H9 (cell line): ENCODE data around the gene L1CAM. TPM values are rescaled to one million over a fixed set of nuclear protein-coding genes. Genes with fewer than 3 reads are reported as not detected.

Source experiments
- DNase-seq: peaks from one replicate; pipeline ENCODE4 v3.0.0-alpha.2; 2017
- H2AFZ ChIP-seq: one replicate; pipeline ENCODE4 v1.6.1; 2013; ENCODE audit warnings: mild to moderate bottlenecking, low read length, control low read depth, moderate library complexity
- H2AK5ac ChIP-seq: 2 replicates; pipeline ENCODE4 v1.6.1; 2013; ENCODE audit warnings: low read length, control low read depth, mixed read lengths; ENCODE audit not compliant: insufficient read length
- H2BK120ac ChIP-seq: one replicate; pipeline ENCODE4 v1.6.1; 2013; ENCODE audit warnings: low read depth, mild to moderate bottlenecking, low read length, control low read depth, inconsistent platforms; ENCODE audit not compliant: poor library complexity, severe bottlenecking
- H2BK12ac ChIP-seq: 2 replicates; pipeline ENCODE4 v1.6.1; 2013; ENCODE audit warnings: low read length, control low read depth, mixed read lengths, low read depth; ENCODE audit not compliant: insufficient read length
- H2BK15ac ChIP-seq: 2 replicates; pipeline ENCODE4 v1.6.1; 2013; ENCODE audit warnings: low read depth, low read length, control low read depth
- H2BK20ac ChIP-seq: one replicate; pipeline ENCODE4 v1.6.1; 2013; ENCODE audit warnings: low read depth, mild to moderate bottlenecking, low read length, control low read depth, inconsistent platforms; ENCODE audit not compliant: poor library complexity, severe bottlenecking
- H2BK5ac ChIP-seq: 2 replicates; pipeline ENCODE4 v1.6.1; 2013; ENCODE audit warnings: low read length, control low read depth, mixed read lengths; ENCODE audit not compliant: insufficient read length
- H3K14ac ChIP-seq: 2 replicates; pipeline ENCODE4 v1.6.1; 2013; ENCODE audit warnings: low read length, control low read depth; ENCODE audit not compliant: insufficient read depth
- H3K18ac ChIP-seq: 2 replicates; pipeline ENCODE4 v1.6.1; 2013; ENCODE audit warnings: low read depth, mild to moderate bottlenecking, mixed read lengths, low read length, control low read depth; ENCODE audit not compliant: insufficient read length
- H3K23ac ChIP-seq: 2 replicates; pipeline ENCODE4 v1.6.1; 2013; ENCODE audit warnings: low read length, control low read depth, mixed read lengths, low read depth; ENCODE audit not compliant: insufficient read length
- H3K23me2 ChIP-seq: 2 replicates; pipeline ENCODE4 v1.6.1; 2013; ENCODE audit warnings: low read depth, mild to moderate bottlenecking, mixed read lengths, low read length, control low read depth; ENCODE audit not compliant: insufficient read length, poor library complexity, severe bottlenecking
- H3K27ac ChIP-seq: 2 replicates; pipeline ENCODE4 v1.5.1; 2013; ENCODE audit warnings: low read length, control low read depth, mixed read lengths, low read depth; ENCODE audit not compliant: insufficient read length
- H3K27me3 ChIP-seq: 2 replicates; pipeline ENCODE4 v1.6.1; 2013; ENCODE audit warnings: low read length, control low read depth, inconsistent platforms; ENCODE audit not compliant: insufficient read depth
- H3K4ac ChIP-seq: 2 replicates; pipeline ENCODE4 v1.6.1; 2013; ENCODE audit warnings: low read depth, mild to moderate bottlenecking, control low read depth, inconsistent platforms, low read length, moderate library complexity
- H3K4me1 ChIP-seq: 2 replicates; pipeline ENCODE4 v1.6.1; 2013; ENCODE audit warnings: low read length, control low read depth, inconsistent platforms; ENCODE audit not compliant: insufficient read depth
- H3K4me2 ChIP-seq: 2 replicates; pipeline ENCODE4 v1.6.1; 2013; ENCODE audit warnings: low read length, control low read depth, mixed read lengths; ENCODE audit not compliant: insufficient read length, insufficient read depth
- H3K56ac ChIP-seq: 2 replicates; pipeline ENCODE4 v1.6.1; 2013; ENCODE audit warnings: low read depth, mild to moderate bottlenecking, mixed read lengths, low read length, control low read depth; ENCODE audit not compliant: insufficient read length
- H3K79me1 ChIP-seq: 2 replicates; pipeline ENCODE4 v1.6.1; 2013; ENCODE audit warnings: low read depth, mild to moderate bottlenecking, moderate library complexity, low read length, control low read depth, inconsistent platforms; ENCODE audit not compliant: insufficient read depth, poor library complexity, severe bottlenecking
- H3K79me2 ChIP-seq: 2 replicates; pipeline ENCODE4 v1.6.1; 2013; ENCODE audit warnings: low read length, control low read depth, inconsistent platforms; ENCODE audit not compliant: insufficient read depth
- H3K9ac ChIP-seq: 2 replicates; pipeline ENCODE4 v1.6.1; 2013; ENCODE audit warnings: low read length, control low read depth, mixed read lengths; ENCODE audit not compliant: insufficient read length; ENCODE audit errors: extremely low read depth
- H3K9me3 ChIP-seq: one replicate; pipeline ENCODE4 v1.6.1; 2013; ENCODE audit warnings: low read depth, low read length, inconsistent platforms; ENCODE audit not compliant: control insufficient read depth
- H3T11ph ChIP-seq: one replicate; pipeline ENCODE4 v1.6.1; 2013; ENCODE audit warnings: mild to moderate bottlenecking, low read length, control low read depth, inconsistent platforms
- H4K20me1 ChIP-seq: one replicate; pipeline ENCODE4 v1.6.1; 2013; ENCODE audit not compliant: control insufficient read depth, insufficient read length, insufficient read depth
- H4K5ac ChIP-seq: 2 replicates; pipeline ENCODE4 v1.6.1; 2013; ENCODE audit warnings: low read depth, mild to moderate bottlenecking, mixed read lengths, low read length, control low read depth; ENCODE audit not compliant: insufficient read length
- H4K8ac ChIP-seq: replicated peaks from 2 replicates; pipeline ENCODE4 v1.6.1; 2013; ENCODE audit warnings: low read length, control low read depth, mixed read lengths, low read depth; ENCODE audit not compliant: insufficient read length
- H4K91ac ChIP-seq: 2 replicates; pipeline ENCODE4 v1.6.1; 2013; ENCODE audit warnings: low read depth, mild to moderate bottlenecking, moderate library complexity, mixed read lengths, low read length, control low read depth; ENCODE audit not compliant: insufficient read length
- H3K27ac Mint-ChIP-seq, 3 experiments: 2 replicates in 2 of 3; 3 replicates in 1 of 3; pipeline ENCODE4 v1.8.0; 2020 to 2021; ENCODE audit warnings: mixed read lengths in 3 of 3, mild to moderate bottlenecking in 1 of 3, moderate library complexity in 1 of 3
- H3K27me3 Mint-ChIP-seq: 2 replicates; pipeline ENCODE4 v1.8.0; 2021; ENCODE audit warnings: low read depth, mild to moderate bottlenecking, moderate library complexity, mixed read lengths
- H3K36me3 Mint-ChIP-seq, 3 experiments: 2 replicates in 2 of 3; 3 replicates in 1 of 3; pipeline ENCODE4 v1.8.0; 2020 to 2021; ENCODE audit warnings: low read depth in 3 of 3, mixed read lengths in 3 of 3; ENCODE audit not compliant: insufficient read depth in 1 of 3
- H3K4me1 Mint-ChIP-seq, 2 experiments: 2 replicates each; pipeline ENCODE4 v1.8.0; 2020; ENCODE audit warnings: mixed read lengths in 2 of 2
- H3K4me3 Mint-ChIP-seq, 2 experiments: 2 replicates in 1 of 2; 3 replicates in 1 of 2; pipeline ENCODE4 v1.8.0; 2020 to 2021; ENCODE audit warnings: mild to moderate bottlenecking in 2 of 2, mixed read lengths in 2 of 2, moderate library complexity in 1 of 2
- H3K9me3 Mint-ChIP-seq, 2 experiments: 2 replicates in 1 of 2; 3 replicates in 1 of 2; pipeline ENCODE4 v1.8.0; 2020; ENCODE audit warnings: mild to moderate bottlenecking in 2 of 2, mixed read lengths in 2 of 2, moderate library complexity in 1 of 2
- CTCF ChIP-seq: fragments of 200-600 bp; sonication (generic); conservative IDR thresholded peaks from 3 replicates; pipeline ENCODE4 v1.8.0; 2021; ENCODE audit warnings: antibody characterized with exemption, mild to moderate bottlenecking
- WGBS: extraction: QIAGEN DNeasy Blood & Tissue Kit; methylation state at CpG from one replicate; pipeline ENCODE4 v1.1.7; 2013; ENCODE audit warnings: missing lambda C conversion rate, low lambda C conversion rate, mixed read lengths; ENCODE audit not compliant: insufficient read length; ENCODE audit errors: extremely low coverage; 5-methylcytosine and 5-hydroxymethylcytosine counted together
- total RNA-seq: library from RNA; stranded (reverse); gene quantifications from 2 replicates; pipeline ENCODE4 v1.2.1, GENCODE V29; 2021

The L1CAM gene
- total RNA-seq, 1 experiment from 2014 or later = 22.7 TPM

DNA sequence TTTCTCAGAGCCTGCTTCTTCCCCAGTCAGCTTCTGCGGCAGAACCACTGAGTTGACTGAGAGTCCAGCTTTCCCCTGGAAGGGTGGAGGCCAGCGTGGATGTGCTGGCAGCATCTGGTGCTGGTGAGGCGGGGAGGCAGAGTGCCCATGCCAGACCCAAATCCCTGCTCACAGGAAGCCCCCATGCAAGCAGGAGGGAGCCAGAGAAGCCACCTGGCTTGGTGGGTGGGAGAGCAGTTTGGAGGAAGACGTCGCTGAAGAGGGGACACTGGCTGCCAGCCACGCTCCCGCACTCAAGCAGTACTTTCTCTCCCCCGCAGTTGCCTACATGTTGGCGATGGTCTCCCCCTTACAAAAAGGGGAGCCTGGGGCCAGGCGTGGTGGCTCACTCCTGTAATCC is 61.6 kb downstream of the L1CAM start:
- Histone ChIP-seq H2AFZ (no peak overlapping the region), H2AK5ac (no peak overlapping the region), H2BK120ac (no peak overlapping the region), H4K8ac (no peak overlapping the region), H2BK20ac (no peak overlapping the region), H3K9ac (no peak overlapping the region), H3K56ac (no peak overlapping the region), H3K79me2 (peaks cover 48% of the 10 kb centered on the region; the same call in 1 of the 2 replicates), H3K4me1 (peaks cover 3% of the 10 kb centered on the region; the same call in 1 of the 2 replicates), H2BK15ac (no peak overlapping the region), H3K27ac (no peak overlapping the region), H3K79me1 (no peaks in the 10 kb centered on the region), H3T11ph (no peak overlapping the region), H2BK12ac (no peak overlapping the region), H3K18ac (no peak overlapping the region), H3K4ac (no peak overlapping the region), H3K23ac (no peak overlapping the region), H4K20me1 (no peaks in the 10 kb centered on the region), H3K23me2 (peaks cover 5% of the 10 kb centered on the region), H3K4me2 (no peak overlapping the region), H3K14ac (no peak overlapping the region), H3K9me3 (peaks cover 10% of the 10 kb centered on the region), H4K5ac (no peak overlapping the region), H3K27me3 (no peaks in the 10 kb centered on the region), H2BK5ac (no peak overlapping the region), H4K91ac (no peak overlapping the region)
- no peaks in the 10 kb centered on the region; the same call in 1 of the 2 replicates for H3K27me3 Mint-ChIP-seq
- peaks cover 40 to 43% of the 10 kb centered on the region in 2 experiments for H3K4me1 Mint-ChIP-seq
- TF ChIP-seq CTCF = no peak
- no peak overlapping the region for H3K27ac Mint-ChIP-seq
- no peak for DNase-seq
- H3K4me3 Mint-ChIP-seq = no peak overlapping the region
- no CpG with 5 or more reads among the region's 10 CpGs for WGBS
- H3K9me3 Mint-ChIP-seq = peaks cover 67 to 78% of the 10 kb centered on the region in 2 experiments
- H3K36me3 Mint-ChIP-seq = peaks cover 15 to 24% (median 17%) of the 10 kb centered on the region in 3 experiments
